ENCODE data around the gene ADIRF. TPM values are rescaled to one million over a fixed set of nuclear protein-coding genes. Genes with fewer than 3 reads are reported as not detected.
"Not testable (repeated sequence)": the region's sequence is repeated elsewhere in the genome, so short reads cannot be mapped to it uniquely, and the experiment has no call there.

The ADIRF gene
- total RNA-seq, 2 donors from 2014 or later, result 113 to 115 TPM

DNA sequence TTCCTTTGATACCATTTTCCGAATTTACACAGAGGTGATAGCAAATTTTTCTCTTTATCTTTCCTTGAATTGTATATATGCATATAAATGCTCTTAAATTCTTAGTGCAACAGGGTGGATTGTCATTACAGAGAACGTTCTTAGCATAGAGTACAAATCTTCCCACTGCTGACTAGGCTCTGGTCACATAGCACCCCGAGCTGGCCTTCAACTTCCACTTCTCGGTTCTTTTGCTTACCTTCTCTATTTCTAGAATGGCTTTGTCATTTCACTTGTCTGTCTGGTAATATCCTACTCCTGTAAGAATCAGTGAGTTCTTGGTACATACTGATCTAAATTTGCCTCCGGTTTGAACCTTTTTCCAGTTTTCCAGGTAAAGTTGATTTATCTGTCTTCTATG lies 13.4 kb downstream of the ADIRF start:
- Histone ChIP-seq H3K27me3 (no peaks in the 10 kb centered on the region), H3K9me3 (no peaks in the 10 kb centered on the region), H3K4me3 (no peak overlapping the region), H3K36me3 (replicated peaks in 1 of 2; ENCODE audit: insufficient read depth in 1 of 2, low read depth in 2 of 2) (no peaks in the 10 kb centered on the region), H3K4me1 (peaks cover 12% of the 10 kb centered on the region), H3K27ac (no peak overlapping the region)
- DNase-seq (no peak), ATAC-seq (no peak)
- WGBS, 2 donors, result 86 to 91% methylated on average over 5 of the region's 5 CpGs
- TF ChIP-seq, protein P1, sequence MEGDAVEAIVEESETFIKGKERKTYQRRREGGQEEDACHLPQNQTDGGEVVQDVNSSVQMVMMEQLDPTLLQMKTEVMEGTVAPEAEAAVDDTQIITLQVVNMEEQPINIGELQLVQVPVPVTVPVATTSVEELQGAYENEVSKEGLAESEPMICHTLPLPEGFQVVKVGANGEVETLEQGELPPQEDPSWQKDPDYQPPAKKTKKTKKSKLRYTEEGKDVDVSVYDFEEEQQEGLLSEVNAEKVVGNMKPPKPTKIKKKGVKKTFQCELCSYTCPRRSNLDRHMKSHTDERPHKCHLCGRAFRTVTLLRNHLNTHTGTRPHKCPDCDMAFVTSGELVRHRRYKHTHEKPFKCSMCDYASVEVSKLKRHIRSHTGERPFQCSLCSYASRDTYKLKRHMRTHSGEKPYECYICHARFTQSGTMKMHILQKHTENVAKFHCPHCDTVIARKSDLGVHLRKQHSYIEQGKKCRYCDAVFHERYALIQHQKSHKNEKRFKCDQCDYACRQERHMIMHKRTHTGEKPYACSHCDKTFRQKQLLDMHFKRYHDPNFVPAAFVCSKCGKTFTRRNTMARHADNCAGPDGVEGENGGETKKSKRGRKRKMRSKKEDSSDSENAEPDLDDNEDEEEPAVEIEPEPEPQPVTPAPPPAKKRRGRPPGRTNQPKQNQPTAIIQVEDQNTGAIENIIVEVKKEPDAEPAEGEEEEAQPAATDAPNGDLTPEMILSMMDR (IDR thresholded peaks at IDR 0.05), result no peak
- no peak for TF ChIP-seq POLR2A (IDR thresholded peaks at IDR 0.05)
- intact Hi-C loops (cut with DNase I), result no loop called here

DNA sequence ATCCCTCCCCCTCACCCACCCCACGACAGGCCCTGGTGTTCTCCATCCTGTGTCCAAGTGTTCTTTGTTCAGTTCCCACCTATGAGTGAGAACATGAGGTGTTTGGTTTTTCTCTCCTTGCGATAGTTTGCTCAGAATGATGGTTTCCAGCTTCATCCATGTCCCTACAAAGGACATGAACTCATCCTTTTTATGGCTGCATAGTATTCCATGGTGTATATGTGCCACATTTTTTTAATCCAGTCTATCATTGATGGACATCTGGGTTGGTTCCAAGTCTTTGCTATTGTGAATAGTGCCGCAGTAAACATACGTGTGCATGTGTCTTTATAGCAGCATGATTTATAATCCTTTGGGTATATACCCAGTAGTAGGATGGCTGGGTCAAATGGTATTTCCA lies 16.2 kb downstream of the ADIRF start:
- 94 to 97% methylated on average over 4 of the region's 4 CpGs for WGBS, 2 donors
- intact Hi-C loops (cut with DNase I), result not testable (repeated sequence)

DNA sequence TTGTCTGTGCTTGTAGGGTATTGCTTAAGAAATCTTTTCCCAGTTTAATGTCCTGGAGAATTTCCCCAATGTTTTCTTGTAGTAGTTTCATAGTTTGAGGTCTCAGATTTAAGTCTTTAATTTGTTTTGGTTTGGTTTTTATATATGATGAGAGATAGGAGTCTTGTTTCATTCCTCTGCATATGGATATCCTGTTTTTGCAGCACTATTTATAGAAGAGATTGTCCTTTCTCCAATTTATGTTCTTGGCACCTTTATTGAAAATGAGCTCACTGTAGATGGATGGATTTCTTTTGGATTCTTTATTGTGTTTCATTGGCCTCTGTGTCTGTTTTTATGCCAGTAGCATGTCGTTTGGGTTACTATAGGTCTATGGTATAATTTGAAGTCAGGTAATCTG lies 20.2 kb downstream of the ADIRF start:
- TF ChIP-seq POLR2A (IDR thresholded peaks at IDR 0.05), result no peak
- TF ChIP-seq, protein P1 (IDR thresholded peaks at IDR 0.05), result no peak
- no peaks in the 10 kb centered on the region for H3K36me3 ChIP-seq (replicated peaks in 1 of 2; ENCODE audit: insufficient read depth in 1 of 2, low read depth in 2 of 2)
- H3K4me3 ChIP-seq, result no peak overlapping the region
- H3K9me3 ChIP-seq, result no peaks in the 10 kb centered on the region
- WGBS, 2 donors, result 76 to 83% methylated on average over 1 of the region's 1 CpG
- H3K4me1 ChIP-seq, result no peaks in the 10 kb centered on the region
- H3K27me3 ChIP-seq, result no peaks in the 10 kb centered on the region
- H3K27ac ChIP-seq, result no peak overlapping the region
- intact Hi-C loops (cut with DNase I), result no loop called here
- no peak for DNase-seq
- ATAC-seq, result no peak

More for the DNA sequence above, 16.2 kb downstream of the ADIRF start:
- peaks cover 12% of the 10 kb centered on the region for H3K4me1 ChIP-seq
- not testable (repeated sequence) for H3K27ac ChIP-seq; ATAC-seq; DNase-seq; H3K36me3 ChIP-seq (replicated peaks in 1 of 2; ENCODE audit: insufficient read depth in 1 of 2, low read depth in 2 of 2); H3K9me3 ChIP-seq; H3K4me3 ChIP-seq; H3K27me3 ChIP-seq

DNA sequence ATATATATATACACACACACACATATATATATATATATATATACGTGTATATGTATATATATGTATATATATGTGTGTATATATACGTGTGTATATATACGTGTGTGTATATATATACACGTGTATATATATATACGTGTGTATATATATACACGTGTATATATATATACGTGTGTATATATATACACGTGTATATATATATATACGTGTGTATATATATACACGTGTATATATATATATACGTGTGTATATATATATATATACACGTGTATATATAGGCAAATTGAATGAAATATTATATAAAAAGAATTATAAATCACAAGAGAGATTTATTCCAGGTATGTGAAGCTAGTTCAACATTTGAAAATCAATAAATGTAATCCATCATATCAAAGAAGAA lies 23.1 kb downstream of the ADIRF start:
- not testable (repeated sequence) for H3K27me3 ChIP-seq, ATAC-seq

DNA sequence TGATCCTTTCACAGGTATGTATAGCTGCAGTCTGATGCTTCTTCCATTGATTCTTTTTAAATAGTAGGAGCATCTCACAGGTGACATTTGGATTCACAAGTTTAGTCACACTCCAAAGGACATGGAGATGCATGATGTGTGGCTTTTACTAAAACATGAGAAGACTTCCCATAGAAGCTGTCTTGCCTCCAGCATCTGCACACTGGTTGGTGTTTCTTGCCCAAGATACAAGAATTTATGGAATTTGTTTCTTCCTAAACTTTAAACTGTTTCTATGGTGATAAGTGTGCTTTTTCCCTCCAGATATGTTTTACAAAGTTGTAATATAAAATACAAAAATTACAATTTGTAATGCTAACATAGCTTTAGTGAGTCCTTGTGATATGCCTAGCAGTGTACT lies 24.2 kb downstream of the ADIRF start:
- Histone ChIP-seq H3K4me1 (no peaks in the 10 kb centered on the region), H3K4me3 (no peak overlapping the region), H3K36me3 (replicated peaks in 1 of 2; ENCODE audit: insufficient read depth in 1 of 2, low read depth in 2 of 2) (no peaks in the 10 kb centered on the region), H3K27ac (no peak overlapping the region), H3K9me3 (no peaks in the 10 kb centered on the region), H3K27me3 (no peaks in the 10 kb centered on the region)
- intact Hi-C loops (cut with DNase I), result no loop called here
- TF ChIP-seq, protein P1 (IDR thresholded peaks at IDR 0.05), result no peak
- no peak for TF ChIP-seq POLR2A (IDR thresholded peaks at IDR 0.05)
- ATAC-seq, result no peak
- DNase-seq, result no peak

More for the DNA sequence above, 23.1 kb downstream of the ADIRF start:
- H3K27ac ChIP-seq; intact Hi-C loops (cut with DNase I); H3K4me3 ChIP-seq; H3K36me3 ChIP-seq (replicated peaks in 1 of 2; ENCODE audit: insufficient read depth in 1 of 2, low read depth in 2 of 2); DNase-seq; H3K4me1 ChIP-seq; H3K9me3 ChIP-seq: not testable (repeated sequence)
- 76 to 78% methylated on average over 12 of the region's 12 CpGs for WGBS, 2 donors

DNA sequence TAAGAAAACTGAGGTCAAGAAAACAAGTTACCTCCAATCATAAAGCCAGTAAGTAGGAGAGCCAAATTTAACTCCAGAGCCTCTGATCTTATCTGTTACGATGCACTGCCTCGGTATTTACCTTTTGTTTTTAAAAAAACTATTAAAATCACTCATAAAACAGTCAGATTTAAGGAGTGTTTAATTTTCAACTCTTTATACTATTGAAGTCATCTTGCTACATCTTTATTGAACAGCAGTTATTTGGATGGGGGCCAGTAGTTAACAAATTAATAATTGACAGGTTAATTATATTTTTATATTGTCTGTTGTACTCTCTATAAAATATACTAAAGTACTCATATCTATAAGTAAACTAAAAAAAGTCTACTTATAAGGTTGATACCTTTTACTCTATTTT lies 24.6 kb downstream of the ADIRF start:
- intact Hi-C loops (cut with DNase I), result no loop called here
- ATAC-seq, result no peak
- TF ChIP-seq, protein P1 (IDR thresholded peaks at IDR 0.05), result no peak
- no peak for TF ChIP-seq POLR2A (IDR thresholded peaks at IDR 0.05)
- H3K9me3 ChIP-seq, result no peaks in the 10 kb centered on the region
- WGBS, 2 donors, result 57 to 61% methylated on average over 2 of the region's 2 CpGs
- no peak overlapping the region for H3K27ac ChIP-seq
- H3K4me3 ChIP-seq, result no peak overlapping the region
- no peaks in the 10 kb centered on the region for H3K36me3 ChIP-seq (replicated peaks in 1 of 2; ENCODE audit: insufficient read depth in 1 of 2, low read depth in 2 of 2)
- no peak for DNase-seq
- H3K4me1 ChIP-seq, result no peaks in the 10 kb centered on the region
- H3K27me3 ChIP-seq, result no peaks in the 10 kb centered on the region

DNA sequence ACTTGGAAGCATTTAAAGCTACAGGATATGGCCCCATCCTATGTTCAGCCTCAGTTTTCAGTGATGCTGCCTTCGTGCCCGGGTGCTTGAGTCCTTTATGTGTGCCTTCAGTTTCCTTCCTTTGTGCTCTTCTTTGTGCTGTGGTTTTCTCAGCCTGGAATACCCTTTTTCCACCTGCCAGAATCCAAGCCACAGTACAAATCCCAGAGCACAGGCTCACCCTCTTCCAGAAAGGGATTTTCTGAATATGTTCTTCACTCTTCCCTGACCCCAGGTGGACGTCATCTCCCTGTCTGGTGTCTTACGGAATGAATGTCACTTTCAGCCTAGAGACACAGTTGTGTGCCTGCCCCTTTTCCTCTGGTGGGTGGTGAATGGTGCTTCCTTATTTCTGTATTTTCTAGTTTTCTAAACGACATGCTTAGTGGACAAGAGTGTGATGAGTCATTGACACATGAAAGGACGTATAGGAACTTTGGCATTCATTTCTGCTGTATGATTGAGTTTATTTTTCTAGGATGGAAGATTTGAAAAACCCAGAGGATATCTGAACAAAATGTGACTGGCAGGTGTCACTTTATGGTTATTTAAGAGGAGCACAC lies 31.6 kb downstream of the ADIRF start:
- ATAC-seq; H3K9me3 ChIP-seq; H3K4me3 ChIP-seq; H3K4me1 ChIP-seq; H3K36me3 ChIP-seq (replicated peaks in 1 of 2; ENCODE audit: insufficient read depth in 1 of 2, low read depth in 2 of 2); H3K27me3 ChIP-seq; H3K27ac ChIP-seq; intact Hi-C loops (cut with DNase I): not testable (repeated sequence)
- DNase-seq, result peak in 1 of 4 donors; percentile 21
- WGBS, 2 donors, result 66 to 79% methylated on average over 6 of the region's 6 CpGs
